Neural cell (in vitro differentiated cells): ENCODE measurements around the gene CCDC112. TPM values are rescaled to one million over a fixed set of nuclear protein-coding genes. Genes with fewer than 3 reads are reported as not detected.

Experiments used
- H2AFZ ChIP-seq: fragments of 200-600, 300-800 bp; sonication (generic), shearing (Covaris generic); 2 replicates; pipeline ENCODE4 v1.6.0; 2014; ENCODE audit warnings: low read depth, mild to moderate bottlenecking, antibody characterized with exemption, low read length, moderate library complexity
- H3F3A ChIP-seq: fragments of 200-600 bp; shearing (Covaris generic); 2 replicates; pipeline ENCODE4 v1.6.1; 2016; ENCODE audit warnings: mild to moderate bottlenecking, moderate library complexity, mixed read lengths, antibody characterized with exemption, low read length; ENCODE audit not compliant: insufficient read depth, poor library complexity, severe bottlenecking
- H3K27ac ChIP-seq: fragments of 200-600, 300-800 bp; sonication (generic), shearing (Covaris generic); 2 replicates; pipeline ENCODE4 v1.5.1; 2014; ENCODE audit warnings: mild to moderate bottlenecking, low read length, moderate library complexity
- H3K27me3 ChIP-seq: fragments of 300-800, 200-600 bp; sonication (generic), shearing (Covaris generic); 2 replicates; pipeline ENCODE4 v1.6.0; 2014; ENCODE audit warnings: mild to moderate bottlenecking, low read depth, low read length, moderate library complexity; ENCODE audit not compliant: insufficient read depth
- H3K36me3 ChIP-seq: fragments of 300-800, 200-600 bp; sonication (generic), shearing (Covaris generic); 2 replicates; pipeline ENCODE4 v1.5.1; 2014; ENCODE audit warnings: mild to moderate bottlenecking, antibody characterized with exemption, low read length, moderate library complexity; ENCODE audit not compliant: insufficient read depth
- H3K4me2 ChIP-seq: fragments of 300-800, 200-600 bp; sonication (generic), shearing (Covaris generic); 2 replicates; pipeline ENCODE4 v1.6.0; 2014; ENCODE audit warnings: mild to moderate bottlenecking, low read length
- H3K4me3 ChIP-seq: fragments of 300-800, 200-600 bp; sonication (generic), shearing (Covaris generic); 2 replicates; pipeline ENCODE4 v1.5.1; 2014; ENCODE audit warnings: mild to moderate bottlenecking, low read length, moderate library complexity
- H3K79me2 ChIP-seq: fragments of 200-600 bp; shearing (Covaris generic); replicated peaks from 2 replicates; pipeline ENCODE4 v1.6.0; 2014; ENCODE audit warnings: mild to moderate bottlenecking, low read length, moderate library complexity; ENCODE audit not compliant: insufficient read depth
- H3K9ac ChIP-seq: fragments of 300-800, 200-600 bp; sonication (generic), shearing (Covaris generic); 2 replicates; pipeline ENCODE4 v1.6.1; 2016; ENCODE audit warnings: mild to moderate bottlenecking, low read length, mixed read lengths
- H3K9me2 ChIP-seq: fragments of 200-600 bp; shearing (Covaris generic); 2 replicates; pipeline ENCODE4 v1.6.1; 2016; ENCODE audit warnings: mild to moderate bottlenecking, low read length, mixed read lengths; ENCODE audit not compliant: insufficient read depth
- H3K9me3 ChIP-seq: fragments of 200-600, 300-800 bp; sonication (generic), shearing (Covaris generic); 2 replicates; pipeline ENCODE4 v1.6.1; 2016; ENCODE audit warnings: mild to moderate bottlenecking, mixed run types, low read length, moderate library complexity, mixed read lengths
- H4K20me1 ChIP-seq: fragments of 200-600 bp; shearing (Covaris generic); 2 replicates; pipeline ENCODE4 v1.6.1; 2016; ENCODE audit warnings: mild to moderate bottlenecking, mixed run types; ENCODE audit not compliant: insufficient read depth
- EP300 ChIP-seq: fragments of 450-650 bp; conservative IDR thresholded peaks from 2 replicates; pipeline ENCODE4 v1.6.1; 2014; ENCODE audit warnings: antibody characterized with exemption, mild to moderate bottlenecking, moderate library complexity; ENCODE audit not compliant: poor library complexity, severe bottlenecking
- EZH2 ChIP-seq: fragments of 200-600, 300-800 bp; shearing (Covaris generic), sonication (generic); IDR thresholded peaks from 2 replicates; pipeline ENCODE4 v1.6.1; 2014; ENCODE audit warnings: antibody characterized with exemption, low read length, borderline replicate concordance, mild to moderate bottlenecking; ENCODE audit not compliant: insufficient read depth, poor library complexity, severe bottlenecking
- MXI1 ChIP-seq: fragments of 450-650 bp; conservative IDR thresholded peaks from 2 replicates; pipeline ENCODE4 v1.6.1; 2014; ENCODE audit warnings: antibody characterized with exemption, mild to moderate bottlenecking; ENCODE audit not compliant: poor library complexity, severe bottlenecking
- POLR2AphosphoS5 ChIP-seq: IDR thresholded peaks from 2 replicates; pipeline ENCODE4 v1.6.1; 2012
- RAD21 ChIP-seq: fragments of 450-650 bp; conservative IDR thresholded peaks from 2 replicates; pipeline ENCODE4 v1.6.1; 2014; ENCODE audit warnings: antibody characterized with exemption, mild to moderate bottlenecking, moderate library complexity
- SMC3 ChIP-seq: fragments of 450-650 bp; conservative IDR thresholded peaks from 2 replicates; pipeline ENCODE4 v1.6.1; 2014; ENCODE audit warnings: antibody characterized with exemption, mild to moderate bottlenecking, moderate library complexity; ENCODE audit not compliant: poor library complexity
- TAF1 ChIP-seq: IDR thresholded peaks from 2 replicates; pipeline ENCODE4 v1.6.1; 2012; ENCODE audit warnings: low read depth
- polyA plus RNA-seq: library from polyadenylated mRNA; depleted of rRNA; stranded (reverse); fragments of >200 nt; gene quantifications from 2 replicates; pipeline ENCODE4 v1.2.3, GENCODE V29; 2014
- TF ChIP-seq, protein P1 (sequence below): IDR thresholded peaks from 2 replicates; pipeline ENCODE4 v1.6.1; 2012; ENCODE audit warnings: borderline replicate concordance
- TF ChIP-seq, protein P2 (sequence below): fragments of 450-650 bp; IDR thresholded peaks from 2 replicates; pipeline ENCODE4 v1.5.1; 2014; ENCODE audit warnings: antibody characterized with exemption, mild to moderate bottlenecking, moderate library complexity; ENCODE audit not compliant: poor library complexity, severe bottlenecking

CCDC112 gene
- polyA plus RNA-seq, 1 donor from 2014 or later: 76.7 TPM

DNA sequence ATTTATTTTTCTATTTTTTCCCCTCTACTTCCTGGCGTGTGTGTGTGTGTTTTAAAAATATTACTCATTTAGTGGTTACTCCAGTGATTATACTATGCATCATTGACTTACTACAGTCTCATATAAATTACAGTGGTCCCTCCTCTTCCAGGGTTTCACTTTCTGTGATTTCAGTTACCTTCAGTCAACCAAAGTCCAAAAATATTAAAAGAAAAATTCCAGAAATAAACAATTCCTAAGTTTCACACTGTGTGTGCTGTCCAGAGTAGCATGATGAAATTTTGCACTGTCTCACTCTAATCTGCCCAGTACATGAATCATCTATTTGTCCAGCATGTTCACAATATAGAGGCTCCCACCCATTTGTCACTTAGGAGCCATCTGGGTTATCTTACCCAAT is 47.4 kb upstream of the CCDC112 start:
- no peak for TF ChIP-seq EP300
- no peak for TF ChIP-seq POLR2AphosphoS5
- TF ChIP-seq MXI1: no peak
- TF ChIP-seq, protein P1, sequence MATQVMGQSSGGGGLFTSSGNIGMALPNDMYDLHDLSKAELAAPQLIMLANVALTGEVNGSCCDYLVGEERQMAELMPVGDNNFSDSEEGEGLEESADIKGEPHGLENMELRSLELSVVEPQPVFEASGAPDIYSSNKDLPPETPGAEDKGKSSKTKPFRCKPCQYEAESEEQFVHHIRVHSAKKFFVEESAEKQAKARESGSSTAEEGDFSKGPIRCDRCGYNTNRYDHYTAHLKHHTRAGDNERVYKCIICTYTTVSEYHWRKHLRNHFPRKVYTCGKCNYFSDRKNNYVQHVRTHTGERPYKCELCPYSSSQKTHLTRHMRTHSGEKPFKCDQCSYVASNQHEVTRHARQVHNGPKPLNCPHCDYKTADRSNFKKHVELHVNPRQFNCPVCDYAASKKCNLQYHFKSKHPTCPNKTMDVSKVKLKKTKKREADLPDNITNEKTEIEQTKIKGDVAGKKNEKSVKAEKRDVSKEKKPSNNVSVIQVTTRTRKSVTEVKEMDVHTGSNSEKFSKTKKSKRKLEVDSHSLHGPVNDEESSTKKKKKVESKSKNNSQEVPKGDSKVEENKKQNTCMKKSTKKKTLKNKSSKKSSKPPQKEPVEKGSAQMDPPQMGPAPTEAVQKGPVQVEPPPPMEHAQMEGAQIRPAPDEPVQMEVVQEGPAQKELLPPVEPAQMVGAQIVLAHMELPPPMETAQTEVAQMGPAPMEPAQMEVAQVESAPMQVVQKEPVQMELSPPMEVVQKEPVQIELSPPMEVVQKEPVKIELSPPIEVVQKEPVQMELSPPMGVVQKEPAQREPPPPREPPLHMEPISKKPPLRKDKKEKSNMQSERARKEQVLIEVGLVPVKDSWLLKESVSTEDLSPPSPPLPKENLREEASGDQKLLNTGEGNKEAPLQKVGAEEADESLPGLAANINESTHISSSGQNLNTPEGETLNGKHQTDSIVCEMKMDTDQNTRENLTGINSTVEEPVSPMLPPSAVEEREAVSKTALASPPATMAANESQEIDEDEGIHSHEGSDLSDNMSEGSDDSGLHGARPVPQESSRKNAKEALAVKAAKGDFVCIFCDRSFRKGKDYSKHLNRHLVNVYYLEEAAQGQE: no peak
- TF ChIP-seq EZH2: no peak
- TF ChIP-seq, protein P2, sequence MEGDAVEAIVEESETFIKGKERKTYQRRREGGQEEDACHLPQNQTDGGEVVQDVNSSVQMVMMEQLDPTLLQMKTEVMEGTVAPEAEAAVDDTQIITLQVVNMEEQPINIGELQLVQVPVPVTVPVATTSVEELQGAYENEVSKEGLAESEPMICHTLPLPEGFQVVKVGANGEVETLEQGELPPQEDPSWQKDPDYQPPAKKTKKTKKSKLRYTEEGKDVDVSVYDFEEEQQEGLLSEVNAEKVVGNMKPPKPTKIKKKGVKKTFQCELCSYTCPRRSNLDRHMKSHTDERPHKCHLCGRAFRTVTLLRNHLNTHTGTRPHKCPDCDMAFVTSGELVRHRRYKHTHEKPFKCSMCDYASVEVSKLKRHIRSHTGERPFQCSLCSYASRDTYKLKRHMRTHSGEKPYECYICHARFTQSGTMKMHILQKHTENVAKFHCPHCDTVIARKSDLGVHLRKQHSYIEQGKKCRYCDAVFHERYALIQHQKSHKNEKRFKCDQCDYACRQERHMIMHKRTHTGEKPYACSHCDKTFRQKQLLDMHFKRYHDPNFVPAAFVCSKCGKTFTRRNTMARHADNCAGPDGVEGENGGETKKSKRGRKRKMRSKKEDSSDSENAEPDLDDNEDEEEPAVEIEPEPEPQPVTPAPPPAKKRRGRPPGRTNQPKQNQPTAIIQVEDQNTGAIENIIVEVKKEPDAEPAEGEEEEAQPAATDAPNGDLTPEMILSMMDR: no peak
- no peak for TF ChIP-seq SMC3
- TF ChIP-seq TAF1: no peak
- no peak for TF ChIP-seq RAD21
- Histone ChIP-seq H3K27me3 (no peaks in the 10 kb centered on the region), H3K79me2 (no peaks in the 10 kb centered on the region), H3K4me2 (no peak overlapping the region), H2AFZ (no peak overlapping the region), H3F3A (no peaks in the 10 kb centered on the region), H3K4me3 (no peak overlapping the region), H3K9me2 (no peaks in the 10 kb centered on the region), H3K9ac (no peak overlapping the region), H4K20me1 (no peaks in the 10 kb centered on the region), H3K27ac (no peak overlapping the region), H3K36me3 (no peaks in the 10 kb centered on the region), H3K9me3 (no peaks in the 10 kb centered on the region)

DNA sequence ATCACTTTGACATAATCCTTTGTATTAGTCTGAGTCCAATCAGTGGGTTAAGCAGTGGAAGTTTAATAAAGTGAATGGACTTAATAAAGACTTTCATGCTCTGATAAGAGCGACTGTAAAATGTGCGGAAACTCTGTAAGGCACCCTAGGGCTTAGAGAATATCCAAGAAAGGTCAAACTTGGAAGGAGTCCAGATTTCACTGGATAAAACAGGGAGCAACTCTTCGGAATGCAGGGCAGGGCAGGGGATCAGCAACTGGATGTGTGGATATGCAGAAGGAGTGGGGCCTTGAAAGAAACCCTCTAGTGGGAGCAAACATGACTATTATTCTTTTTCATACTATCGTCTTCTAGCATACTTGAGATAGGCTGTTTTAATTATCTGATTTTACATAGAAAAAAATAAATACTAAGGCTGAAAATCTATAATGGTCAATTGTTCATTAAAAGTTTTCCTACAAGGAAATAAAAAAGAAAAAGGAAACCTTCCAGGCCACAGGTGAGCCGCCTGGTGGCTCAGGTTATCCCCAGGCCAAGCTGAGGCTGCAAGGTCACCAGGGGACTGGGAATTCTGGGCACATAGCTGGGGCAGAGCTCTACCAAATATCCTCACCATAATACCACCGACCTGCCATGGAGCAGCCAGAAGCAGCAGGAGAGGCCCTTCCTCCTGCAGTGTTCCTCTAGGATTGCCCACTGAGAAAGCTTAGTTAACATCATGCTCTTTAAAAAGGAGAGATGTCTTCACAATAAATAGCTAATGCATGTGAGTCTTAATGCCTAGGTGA is 46.3 kb upstream of the CCDC112 start:
- Histone ChIP-seq H3K36me3 (no peaks in the 10 kb centered on the region), H3K79me2 (no peaks in the 10 kb centered on the region), H3K4me3 (no peak overlapping the region), H3K27ac (no peak overlapping the region), H3K27me3 (no peaks in the 10 kb centered on the region), H3K9me2 (no peaks in the 10 kb centered on the region), H2AFZ (no peak overlapping the region), H3K4me2 (no peak overlapping the region), H3K9ac (no peak overlapping the region), H3F3A (no peaks in the 10 kb centered on the region), H4K20me1 (no peaks in the 10 kb centered on the region), H3K9me3 (no peaks in the 10 kb centered on the region)
- TF ChIP-seq RAD21 (no peak), SMC3 (no peak), EZH2 (no peak), MXI1 (no peak), EP300 (no peak), TAF1 (no peak), POLR2AphosphoS5 (no peak)
- TF ChIP-seq, protein P2: no peak
- TF ChIP-seq, protein P1: no peak
